ENCODE data around the gene GATD1.

Gene GATD1

DNA sequence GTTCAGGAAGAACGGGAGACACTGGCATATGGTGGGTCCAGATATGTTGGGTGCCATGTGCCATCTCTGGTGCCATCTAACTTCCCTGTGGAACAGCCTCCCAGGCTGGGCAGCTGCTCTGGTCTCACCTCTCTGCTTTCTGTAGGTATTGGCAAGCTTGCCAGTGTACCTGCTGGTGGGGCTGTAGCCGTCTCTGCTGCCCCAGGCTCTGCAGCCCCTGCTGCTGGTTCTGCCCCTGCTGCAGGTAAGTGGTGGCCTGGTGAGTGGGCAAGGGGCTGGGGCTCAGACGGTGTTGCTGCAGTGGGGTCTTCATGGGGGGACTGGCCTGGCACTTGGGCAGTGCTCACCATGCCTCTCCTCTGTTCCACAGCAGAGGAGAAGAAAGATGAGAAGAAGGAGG is 35.1 kb upstream of the GATD1 start:
- DNase-seq (ENCODE audit: low read depth in 2 of 2) = no peak

DNA sequence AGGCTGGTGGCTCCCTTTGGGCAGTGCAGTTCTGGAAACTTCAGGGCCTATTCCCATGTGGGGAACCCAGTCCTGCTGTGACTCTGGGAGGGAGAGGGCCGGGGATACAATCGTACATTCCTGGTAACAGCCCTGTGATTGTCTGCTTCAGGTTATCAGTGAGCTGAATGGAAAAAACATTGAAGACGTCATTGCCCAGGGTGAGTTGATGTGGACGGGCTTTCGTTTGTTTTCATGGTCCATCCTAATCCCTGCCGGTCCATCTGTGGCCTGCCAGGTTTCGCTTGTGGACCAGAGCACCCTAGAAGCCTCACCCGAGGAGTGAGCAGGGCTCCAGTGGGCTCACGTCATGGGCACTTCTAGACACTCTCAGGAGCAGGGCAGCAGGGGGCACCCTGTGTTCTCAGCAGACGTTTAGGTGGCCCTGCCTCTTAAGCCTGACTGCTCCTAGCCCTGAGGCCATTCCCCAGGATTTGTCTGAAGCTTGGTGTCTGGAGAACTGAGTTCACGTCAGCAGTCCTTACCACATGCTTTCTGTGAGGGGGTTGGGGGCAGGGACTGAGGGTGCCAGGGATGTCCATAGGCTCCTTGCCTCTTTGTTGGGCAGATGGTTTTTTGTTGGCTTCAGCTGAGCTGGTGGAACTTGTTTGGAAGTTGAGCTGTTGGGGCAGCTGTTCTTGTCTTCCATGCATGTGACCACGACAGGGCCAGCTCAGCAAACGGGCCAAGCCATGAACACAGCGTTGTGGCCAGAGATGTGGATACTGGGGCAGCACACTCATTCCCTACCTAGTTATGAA is 34.4 kb upstream of the GATD1 start:
- no peak for DNase-seq (ENCODE audit: low read depth in 2 of 2)

DNA sequence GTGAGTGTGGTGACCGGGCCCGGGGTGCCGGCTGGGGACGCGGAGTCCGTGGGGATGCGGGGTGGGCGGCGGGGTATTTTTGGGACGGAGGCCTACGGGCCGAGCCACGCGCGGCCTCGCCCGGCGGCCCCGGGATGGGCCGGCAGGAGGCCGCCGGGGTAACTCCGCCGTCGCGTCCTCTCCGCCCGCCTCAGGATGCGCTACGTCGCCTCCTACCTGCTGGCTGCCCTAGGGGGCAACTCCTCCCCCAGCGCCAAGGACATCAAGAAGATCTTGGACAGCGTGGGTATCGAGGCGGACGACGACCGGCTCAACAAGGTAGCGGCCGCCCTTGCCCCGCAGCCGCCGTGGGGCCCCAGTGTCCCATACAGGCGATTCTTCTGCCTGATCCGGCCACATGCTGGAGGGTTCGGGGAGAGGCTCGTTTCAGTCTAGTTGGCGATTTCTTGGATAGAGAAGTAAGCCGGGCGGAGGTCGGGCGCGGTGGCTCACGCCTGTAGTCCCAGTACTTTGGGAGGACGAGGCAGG is 32.8 kb upstream of the GATD1 start:
- DNase-seq (ENCODE audit: low read depth in 2 of 2) = no peak

DNA sequence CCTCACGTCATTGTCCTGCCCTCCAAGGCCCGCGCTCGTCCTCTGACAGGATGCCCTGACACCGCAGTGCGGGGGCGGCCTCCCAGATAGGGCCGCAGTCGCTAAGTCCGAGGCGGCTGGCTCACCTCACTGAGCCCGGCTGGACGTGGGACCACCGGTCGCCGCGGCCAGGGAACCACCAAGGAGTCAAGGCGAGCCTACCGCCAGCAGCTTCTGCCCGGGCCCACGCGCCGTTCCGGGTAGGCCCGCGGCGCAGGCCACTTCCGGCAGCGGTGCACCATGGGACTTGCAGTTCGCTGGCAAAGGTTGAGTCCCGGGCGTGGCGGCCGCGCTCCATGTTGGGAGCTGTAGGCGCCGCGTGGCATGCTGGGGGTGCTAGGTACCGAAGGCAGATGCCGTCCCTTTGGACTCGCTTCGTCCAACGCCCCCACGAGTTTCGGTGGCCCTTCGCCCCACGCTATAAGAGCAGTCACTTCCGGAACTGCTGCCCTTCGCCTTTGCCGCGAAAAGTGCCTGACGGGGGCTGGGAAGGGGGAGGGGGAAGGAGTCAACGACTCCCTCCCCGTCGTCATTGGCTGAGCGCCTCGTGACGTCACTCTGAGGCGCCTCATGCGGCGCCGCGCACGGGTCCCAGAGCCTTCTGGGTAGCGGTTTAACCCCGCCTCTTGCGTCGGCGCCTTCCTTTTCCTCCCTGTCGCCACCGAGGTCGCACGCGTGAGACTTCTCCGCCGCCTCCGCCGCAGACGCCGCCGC is 32.2 kb upstream of the GATD1 start, which contains the start of gene RPLP2:
Gene RPLP2, plus strand, starts transcription at position 681 of the 753 bp plus-strand sequence. CDS start 268 bp downstream, outside the sequence.
- DNase-seq (ENCODE audit: low read depth in 2 of 2) = peak; percentile 97 to 98

DNA sequence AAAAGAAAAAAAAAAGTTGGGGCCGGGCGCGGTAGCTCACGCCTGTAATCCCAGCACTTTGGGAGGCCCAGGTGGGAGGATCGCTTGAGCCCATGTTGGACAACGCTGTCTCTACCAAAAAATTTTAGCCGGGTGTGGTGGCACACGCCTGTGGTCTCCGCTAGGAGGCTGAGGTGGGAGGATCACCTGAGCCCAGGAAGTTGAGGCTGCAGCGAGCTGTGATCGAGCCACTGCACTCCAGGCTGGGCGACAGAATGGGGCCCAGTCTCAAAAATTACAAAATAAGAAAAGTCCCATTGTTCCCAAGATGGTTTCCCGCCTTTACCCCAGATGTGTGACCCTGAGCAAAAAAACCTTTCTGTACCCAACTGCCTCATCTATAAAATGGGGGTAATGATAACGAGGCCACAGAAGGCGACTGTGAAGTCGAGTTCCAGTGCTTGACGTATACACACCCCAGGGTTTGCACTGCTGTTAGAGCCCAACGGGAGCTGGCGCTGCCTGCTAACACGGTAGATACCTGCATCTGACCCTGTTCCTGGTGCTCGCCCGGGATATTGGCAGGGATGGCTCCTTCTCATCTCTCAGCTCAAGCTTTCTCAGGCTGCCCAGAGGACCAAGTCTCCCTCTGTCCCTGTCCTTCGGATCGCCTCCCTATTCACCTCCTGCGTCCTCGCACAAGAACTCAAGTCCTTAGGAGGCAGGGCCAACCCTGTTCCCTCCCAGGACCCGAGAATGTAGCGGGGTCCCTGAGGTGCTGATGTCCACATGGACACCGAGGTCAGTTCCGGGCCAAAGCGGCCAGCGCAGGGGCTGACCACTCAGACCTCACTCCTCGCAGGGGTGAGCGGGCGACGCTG is 31.4 kb upstream of the GATD1 start:
- peak in 1 of 2 donors; percentile 41 for DNase-seq (ENCODE audit: low read depth in 2 of 2)

DNA sequence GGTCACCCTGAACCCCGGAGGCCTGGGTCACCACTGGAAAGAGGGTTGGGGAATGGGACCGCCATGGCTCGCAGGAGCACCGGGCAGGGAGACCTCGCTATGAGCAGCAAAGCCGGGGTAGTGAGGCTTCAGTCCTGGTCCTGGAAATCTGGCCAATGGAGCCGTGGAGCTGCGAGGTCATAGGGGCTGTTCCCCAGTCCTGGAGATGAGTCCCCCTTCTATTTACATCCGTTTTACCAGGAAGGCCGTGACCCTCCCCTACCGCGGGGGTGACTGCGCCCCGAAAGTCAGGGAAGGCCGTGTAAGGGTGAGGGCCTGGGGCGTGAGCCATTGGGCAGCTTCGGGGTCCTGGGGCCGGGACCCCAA is 27.3 kb upstream of the GATD1 start:
- no peak for DNase-seq (ENCODE audit: low read depth in 2 of 2)

DNA sequence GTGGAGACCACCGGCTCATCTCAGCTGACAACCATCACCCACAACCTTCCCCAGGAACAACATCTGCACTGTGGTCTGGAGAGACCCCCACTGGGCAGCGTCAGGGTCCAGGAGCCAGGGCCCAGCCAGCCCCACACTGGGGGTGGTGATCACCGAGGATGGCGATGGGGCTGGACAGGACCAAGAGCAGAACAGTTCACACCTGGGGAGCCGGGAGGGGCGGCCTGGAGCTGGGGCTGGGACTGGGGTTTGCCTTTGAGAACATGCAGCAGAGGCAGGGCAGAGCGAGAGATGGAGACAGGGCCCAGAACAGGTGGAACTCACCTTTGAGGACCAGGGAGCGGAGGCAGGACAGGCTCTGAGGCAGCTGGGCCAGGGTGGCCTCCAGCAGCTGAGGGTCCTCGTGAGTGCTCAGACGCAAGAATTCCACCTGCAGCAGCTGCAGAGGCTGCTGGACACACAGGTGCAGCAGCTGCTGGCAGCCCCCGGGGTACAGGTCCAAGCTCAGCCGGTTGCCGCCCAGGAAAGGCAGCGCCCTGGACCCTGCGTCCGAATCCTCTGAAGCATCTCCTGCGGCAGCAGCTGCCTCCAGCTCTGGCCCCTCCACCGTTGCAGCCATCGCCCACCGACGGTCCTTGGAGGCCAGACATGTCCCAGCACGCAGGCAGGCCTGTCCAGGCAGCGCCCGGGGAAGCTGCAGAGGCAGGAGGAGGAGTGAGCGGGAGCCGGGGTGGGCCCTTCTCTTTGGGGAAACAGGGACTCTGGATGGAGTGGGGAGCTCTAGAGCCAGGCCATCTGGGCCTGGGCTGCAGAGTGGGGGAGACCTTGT is 26.7 kb upstream of the GATD1 start:
- no peak for DNase-seq (ENCODE audit: low read depth in 2 of 2)

DNA sequence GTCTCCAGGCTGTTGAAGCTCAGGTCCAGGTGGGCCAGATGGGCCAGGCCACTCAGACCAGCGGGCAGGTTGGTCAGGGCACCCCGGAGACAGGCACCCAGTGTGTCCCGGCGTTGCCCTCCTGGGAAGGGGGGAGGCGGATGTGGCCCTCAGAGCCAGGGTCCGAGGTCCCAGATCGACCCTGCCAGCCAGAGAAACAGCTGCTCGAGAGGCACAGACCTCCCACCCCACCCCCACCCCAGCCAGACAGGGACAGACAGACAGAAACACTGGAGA is 26.1 kb upstream of the GATD1 start:
- no peak for DNase-seq (ENCODE audit: low read depth in 2 of 2)

DNA sequence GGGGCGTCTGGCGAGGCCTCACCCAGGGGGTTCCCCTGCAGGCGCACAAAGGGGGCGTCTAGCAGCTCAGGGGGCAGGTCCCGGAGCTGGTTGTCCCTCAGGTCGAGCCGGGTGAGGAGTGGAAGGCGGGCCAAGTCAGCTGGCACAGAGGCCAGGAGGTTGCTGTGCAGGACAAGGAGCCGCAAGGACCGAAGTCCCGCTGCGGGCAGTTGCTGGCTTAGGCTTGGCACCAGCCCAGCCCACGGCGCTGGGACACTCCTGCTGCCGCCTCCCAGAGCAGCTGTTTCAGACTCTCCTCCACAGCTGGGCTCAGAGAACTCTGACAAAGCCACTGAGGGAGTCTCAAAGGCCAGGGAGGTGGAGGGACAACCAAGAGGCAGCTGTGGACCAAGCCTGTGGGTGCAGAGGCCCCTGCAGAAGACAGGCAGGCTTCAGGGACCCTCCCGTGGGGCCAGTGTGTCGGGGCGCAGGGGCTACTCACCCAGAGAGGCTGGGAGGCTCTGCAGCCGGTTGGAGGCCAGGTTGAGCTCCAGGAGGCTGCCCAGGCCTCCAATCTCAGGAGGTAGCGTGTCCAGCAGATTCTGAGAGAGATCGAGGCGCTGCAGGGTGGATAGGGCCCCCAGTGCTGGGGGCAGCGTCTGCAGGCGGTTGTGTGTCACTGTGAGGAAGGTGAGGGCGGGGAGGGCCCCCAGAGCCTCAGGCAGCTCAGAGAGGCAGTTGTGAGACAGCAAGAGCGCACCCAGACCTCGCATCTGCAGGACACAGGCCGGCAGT is 25.6 kb upstream of the GATD1 start:
- DNase-seq (ENCODE audit: low read depth in 2 of 2) = no peak

DNA sequence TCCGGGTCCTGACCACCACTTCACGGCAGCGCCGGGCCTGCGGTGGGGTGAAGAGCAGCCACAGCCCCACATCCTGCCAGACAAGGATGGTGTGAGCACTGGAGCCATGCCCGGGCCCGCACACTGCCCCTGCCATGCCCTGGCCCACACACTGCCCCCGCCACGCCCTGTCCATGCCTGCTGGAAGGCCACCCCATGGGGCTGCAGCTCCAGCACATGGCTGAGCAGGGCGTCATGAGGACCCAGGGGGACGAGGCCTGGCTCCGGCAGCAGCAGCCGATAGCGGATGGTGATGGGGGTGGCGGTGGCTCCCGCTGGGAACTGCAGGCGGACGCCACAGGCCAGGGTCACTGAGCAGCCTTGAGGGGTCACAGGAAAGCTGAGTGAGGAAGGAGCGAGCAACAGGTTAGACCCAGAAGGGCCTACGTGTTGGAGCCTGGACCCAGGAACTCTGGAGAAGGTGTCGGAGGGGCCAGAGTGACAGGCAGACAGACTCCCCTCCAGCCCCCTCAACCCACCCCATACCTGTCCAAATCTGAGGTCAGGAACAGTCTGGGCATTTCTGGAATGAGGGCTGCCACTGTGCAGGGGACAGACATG is 24.8 kb upstream of the GATD1 start:
- DNase-seq (ENCODE audit: low read depth in 2 of 2) = no peak

DNA sequence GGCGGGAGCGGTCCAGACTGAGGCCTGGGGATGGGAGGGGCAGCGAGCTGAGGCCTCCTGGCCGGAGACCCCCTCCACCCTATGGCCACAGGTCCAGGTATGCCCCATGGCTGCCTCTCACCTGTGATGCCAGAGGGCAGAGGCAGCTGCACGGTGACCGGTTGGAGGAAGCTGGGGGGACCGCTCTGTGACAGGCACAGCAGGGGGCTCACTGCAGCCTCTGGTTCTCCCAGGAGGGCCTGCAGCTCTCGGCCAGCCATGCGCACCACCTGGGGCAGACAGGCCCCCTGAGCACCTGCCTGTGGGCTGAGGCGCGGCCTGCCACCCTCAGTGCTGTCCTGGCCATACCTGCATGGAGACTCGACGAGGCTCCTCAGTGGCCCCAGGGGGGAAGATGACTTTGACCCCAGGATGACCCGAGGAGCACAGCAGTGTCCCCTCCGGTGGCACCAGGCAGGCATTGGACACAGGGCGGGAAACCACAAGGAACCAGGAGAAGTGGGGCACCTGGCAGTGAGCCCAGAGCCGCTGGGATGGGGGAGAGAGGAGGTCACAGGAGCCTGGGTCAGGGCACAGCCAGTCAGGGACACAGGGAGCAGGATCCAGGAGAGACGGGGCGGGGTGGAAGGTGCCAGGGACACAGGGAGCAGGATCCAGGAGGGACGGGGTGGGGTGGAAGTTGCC is 24.0 kb upstream of the GATD1 start:
- no peak for DNase-seq (ENCODE audit: low read depth in 2 of 2)

DNA sequence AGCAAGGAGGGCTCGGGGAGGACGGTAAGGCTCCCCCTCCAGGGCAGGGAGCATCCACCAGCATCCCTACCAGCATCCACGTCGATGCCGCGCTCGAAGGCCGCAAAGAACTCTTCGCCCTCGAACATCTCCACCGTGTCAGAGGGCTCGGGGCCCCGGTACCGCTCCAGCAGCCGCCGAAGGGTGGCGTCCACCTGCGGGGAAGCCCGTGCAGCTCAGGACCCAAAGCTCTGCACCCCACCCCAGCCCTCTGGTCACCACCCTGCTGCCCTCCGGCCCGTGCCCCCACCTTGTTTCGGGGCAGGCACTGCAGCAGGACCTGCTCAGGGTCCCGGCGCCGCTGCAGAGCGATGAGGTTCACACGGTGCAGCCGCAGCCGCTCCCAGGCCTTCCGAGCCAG is 23.2 kb upstream of the GATD1 start:
- no peak for DNase-seq (ENCODE audit: low read depth in 2 of 2)

DNA sequence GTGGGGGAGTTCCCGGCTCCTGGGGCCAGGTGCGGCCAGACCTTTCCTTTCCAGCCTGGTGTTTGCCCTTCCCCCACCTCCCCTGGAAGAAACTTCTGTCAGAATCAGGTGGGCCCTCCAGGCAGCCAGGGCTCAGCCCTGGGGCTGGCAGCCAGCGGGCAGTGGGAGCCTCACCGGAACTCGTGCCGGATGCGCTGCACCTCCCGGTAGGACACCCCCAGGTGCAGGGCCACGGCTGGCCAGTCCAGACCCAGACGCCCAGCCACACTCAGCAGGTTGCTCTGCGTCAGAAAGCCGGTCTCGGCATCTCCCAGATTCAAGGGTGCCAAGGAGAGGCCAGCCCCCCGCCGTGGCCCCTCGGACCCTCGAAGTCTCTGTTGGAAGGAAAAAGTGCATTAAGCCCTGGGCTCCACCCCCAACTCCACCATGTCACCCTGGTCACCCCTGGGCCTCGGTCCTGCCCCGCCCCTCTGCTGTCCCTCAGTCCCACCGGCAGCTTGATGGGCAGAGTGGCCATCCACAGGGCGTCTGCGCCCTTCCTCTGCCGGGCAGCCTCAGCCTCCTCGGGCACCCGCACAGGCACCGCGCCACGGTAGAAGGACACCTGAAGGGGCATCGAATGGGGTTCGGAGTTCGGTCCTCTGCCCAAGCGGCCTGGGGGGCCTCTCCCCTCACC is 22.5 kb upstream of the GATD1 start:
- no peak for DNase-seq (ENCODE audit: low read depth in 2 of 2)

DNA sequence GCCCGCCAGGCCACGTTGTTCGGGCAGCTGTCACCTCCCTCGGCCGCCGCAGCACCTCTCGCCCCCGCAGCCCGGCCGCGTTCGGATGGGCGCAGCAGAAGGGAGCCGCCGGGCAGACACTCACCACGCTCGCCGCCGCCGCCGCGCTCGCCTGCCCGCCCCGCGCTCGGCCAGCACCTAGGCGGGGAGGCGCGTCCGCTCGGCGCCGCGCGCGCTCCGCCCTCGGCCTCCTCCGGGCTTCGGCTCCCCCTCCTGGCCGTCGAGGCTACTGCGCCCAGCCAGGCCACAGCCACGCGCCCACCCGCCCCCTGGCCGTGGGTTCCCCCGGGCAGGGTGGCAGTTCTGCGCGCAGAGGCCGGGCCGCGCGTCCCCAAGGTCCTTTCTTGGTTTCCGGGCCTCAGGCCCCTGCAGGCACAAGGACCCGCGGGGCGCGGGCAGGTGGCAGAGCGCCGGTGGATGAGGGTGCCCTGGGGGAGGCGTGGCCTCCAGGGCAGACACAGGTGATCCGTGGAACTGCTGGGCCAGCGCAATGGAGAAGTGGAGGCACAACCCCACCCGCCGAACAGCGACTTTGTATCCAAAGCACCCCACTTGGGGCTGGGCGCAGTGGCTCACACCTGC is 20.9 kb upstream of the GATD1 start, which contains the start of gene SLC25A22:
Gene SLC25A22, minus strand, starts transcription at position 189 of the 621 bp plus-strand sequence. CDS start 3,275 bp downstream, outside the sequence.
- DNase-seq (ENCODE audit: low read depth in 2 of 2) = peak; percentile 60 to 82

DNA sequence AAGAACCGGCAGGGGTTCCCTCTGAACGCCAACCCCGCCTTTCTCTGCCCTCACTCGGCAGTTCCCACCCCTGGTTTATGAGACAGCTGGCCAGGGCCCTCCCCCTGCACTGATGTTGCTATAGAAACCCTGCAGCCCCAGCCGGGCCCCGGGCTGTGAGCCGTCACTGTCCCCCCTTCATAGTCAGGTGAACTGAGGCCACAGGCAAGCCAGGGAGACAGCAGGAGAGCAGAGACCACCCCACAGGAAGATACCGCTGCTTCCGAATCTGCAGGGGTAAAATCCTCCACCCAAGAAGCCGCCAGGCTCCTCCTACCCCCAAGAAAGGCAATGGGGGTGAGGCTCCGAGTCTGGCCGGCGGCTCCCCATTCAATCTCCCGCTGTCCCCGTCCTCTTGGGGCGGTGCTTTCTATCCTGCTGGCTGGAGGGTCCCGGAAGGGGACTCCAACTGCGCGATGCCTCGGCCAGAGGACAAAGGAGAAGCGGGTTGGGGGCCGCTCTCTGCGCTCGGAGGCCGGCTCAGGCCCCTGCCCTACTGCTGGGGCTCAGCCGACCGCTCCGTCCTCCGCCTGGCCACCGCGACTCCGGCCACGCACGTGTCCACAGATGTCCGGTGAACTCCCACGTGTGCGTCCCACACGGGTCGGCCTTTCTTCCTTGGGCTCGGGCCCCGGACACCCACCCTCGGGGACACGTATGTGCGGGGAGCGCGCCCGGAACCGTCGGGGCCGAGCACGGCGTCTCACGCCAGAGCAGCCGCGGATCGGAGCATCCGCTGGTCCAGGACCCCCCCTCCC is 20.2 kb upstream of the GATD1 start:
- peak; percentile 68 to 69 for DNase-seq (ENCODE audit: low read depth in 2 of 2)

DNA sequence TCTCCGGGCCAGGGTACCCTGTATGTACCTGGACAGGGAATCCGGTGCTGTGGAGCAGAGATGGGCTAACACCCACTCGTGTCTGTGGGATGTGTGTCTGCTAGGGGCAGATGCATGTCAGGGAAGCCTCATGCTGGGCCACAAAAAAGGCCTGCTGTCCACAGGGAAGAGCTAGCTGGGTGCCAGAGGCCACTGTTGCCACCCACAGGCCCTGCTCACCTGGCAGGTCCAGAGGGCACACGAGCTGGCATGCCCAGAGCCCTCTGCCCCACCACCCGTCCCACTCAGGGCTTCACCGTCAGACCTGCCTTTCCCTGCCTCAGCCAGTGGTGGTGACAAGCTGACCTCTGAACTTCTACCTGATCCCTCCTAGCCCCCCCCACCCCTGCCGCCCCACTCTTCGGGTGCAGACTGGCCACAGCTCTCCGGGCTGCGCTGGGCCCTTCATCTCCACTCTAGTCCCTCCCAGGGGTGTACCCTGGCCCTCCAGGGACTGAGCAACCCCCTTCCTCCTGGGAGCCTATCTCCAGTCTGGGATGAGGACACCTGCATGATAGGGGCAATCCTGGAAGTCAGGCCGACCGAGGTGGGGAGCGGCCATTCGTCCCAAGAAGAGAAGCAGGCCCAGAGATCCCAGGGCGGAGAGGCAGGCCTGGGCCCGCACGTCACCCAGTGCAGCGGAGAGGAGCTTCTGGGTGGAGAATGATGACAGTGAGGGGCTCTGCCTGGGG is 19.4 kb upstream of the GATD1 start:
- DNase-seq (ENCODE audit: low read depth in 2 of 2) = no peak
